Loucy (cell line): ENCODE results near the gene KLK1.

Experiments
- H2AFZ ChIP-seq: fragments of 200-600 bp; sonication (generic); 2 replicates; pipeline ENCODE4 v1.6.0; 2016; ENCODE audit warnings: antibody characterized with exemption, mild to moderate bottlenecking, low read length, moderate library complexity
- H3F3A ChIP-seq: fragments of 200-600 bp; 2 replicates; pipeline ENCODE4 v1.6.0; 2016; ENCODE audit warnings: antibody characterized with exemption, low read depth, mild to moderate bottlenecking
- H3K27me3 ChIP-seq: fragments of 200-600 bp; sonication (generic); 2 replicates; pipeline ENCODE4 v1.6.1; 2014; ENCODE audit warnings: low read length, mild to moderate bottlenecking; ENCODE audit not compliant: insufficient read depth, poor library complexity, severe bottlenecking
- H3K36me3 ChIP-seq: fragments of 200-600 bp; sonication (generic); 2 replicates; pipeline ENCODE4 v1.6.1; 2016; ENCODE audit warnings: low read length; ENCODE audit not compliant: insufficient read depth
- H3K4me1 ChIP-seq: fragments of 200-600 bp; sonication (generic); 2 replicates; pipeline ENCODE4 v1.5.1; 2014; ENCODE audit warnings: low read length, mild to moderate bottlenecking; ENCODE audit not compliant: insufficient read depth, poor library complexity, severe bottlenecking
- H3K4me2 ChIP-seq: fragments of 200-600 bp; sonication (generic); 2 replicates; pipeline ENCODE4 v1.6.0; 2014; ENCODE audit warnings: antibody characterized with exemption, low read length, low read depth, mild to moderate bottlenecking; ENCODE audit not compliant: poor library complexity, severe bottlenecking
- H3K4me3 ChIP-seq: fragments of 200-600 bp; sonication (generic); 2 replicates; pipeline ENCODE4 v1.5.1; 2014; ENCODE audit warnings: low read length, mild to moderate bottlenecking, mixed read lengths; ENCODE audit not compliant: poor library complexity, severe bottlenecking
- H3K79me2 ChIP-seq: fragments of 200-600 bp; sonication (generic); 2 replicates; pipeline ENCODE4 v1.6.1; 2014; ENCODE audit warnings: low read length; ENCODE audit not compliant: insufficient read depth
- H3K9ac ChIP-seq: fragments of 200-600 bp; sonication (generic); 2 replicates; pipeline ENCODE4 v1.6.0; 2014; ENCODE audit warnings: mild to moderate bottlenecking, low read depth, low read length, moderate library complexity; ENCODE audit not compliant: poor library complexity, severe bottlenecking
- H3K9me2 ChIP-seq: fragments of 200-600 bp; sonication (generic); replicated peaks from 2 replicates; pipeline ENCODE4 v1.6.1; 2016; ENCODE audit warnings: low read depth, low read length, mixed read lengths
- H3K9me3 ChIP-seq: fragments of 200-600 bp; sonication (generic); 2 replicates; pipeline ENCODE4 v1.6.1; 2014; ENCODE audit warnings: mild to moderate bottlenecking, antibody characterized with exemption, low read length, low read depth; ENCODE audit not compliant: insufficient read depth
- H4K20me1 ChIP-seq: fragments of 200-600 bp; sonication (generic); 2 replicates; pipeline ENCODE4 v1.6.0; 2014; ENCODE audit warnings: antibody characterized with exemption, low read length, mild to moderate bottlenecking; ENCODE audit not compliant: insufficient read depth, poor library complexity, severe bottlenecking
- CTCF ChIP-seq: fragments of 200-600 bp; sonication (generic); conservative IDR thresholded peaks from 2 replicates; pipeline ENCODE4 v1.5.1; 2014; ENCODE audit warnings: mild to moderate bottlenecking, antibody characterized with exemption, low read length
- EZH2phosphoT487 ChIP-seq: fragments of 200-600 bp; IDR thresholded peaks from 2 replicates; pipeline ENCODE4 v1.6.1; 2018; ENCODE audit warnings: antibody characterized with exemption, mild to moderate bottlenecking, moderate library complexity, borderline replicate concordance

The KLK1 gene

GRCh38 chr19:50790922-50791467 lies 32.6 kb downstream of the KLK1 start:
- TF ChIP-seq EZH2phosphoT487 (no peak), CTCF (no peak)
- H3K4me1 ChIP-seq: no peaks in the 10 kb centered on the region
- H3K9me3 ChIP-seq: no peaks in the 10 kb centered on the region
- peaks cover 10% of the 10 kb centered on the region; the same call in 1 of the 2 replicates for H3K36me3 ChIP-seq
- H3K4me3 ChIP-seq: no peak overlapping the region
- peaks cover 8% of the 10 kb centered on the region for H4K20me1 ChIP-seq
- H3K79me2 ChIP-seq: no peaks in the 10 kb centered on the region
- no peak overlapping the region for H3K9ac ChIP-seq
- H3K27me3 ChIP-seq: no peaks in the 10 kb centered on the region
- no peak overlapping the region for H2AFZ ChIP-seq
- H3K4me2 ChIP-seq: no peak overlapping the region
- H3F3A ChIP-seq: 0 out of 2 replicates have a peak, but pooled peaks cover 4% of the 10 kb centered on the region
- H3K9me2 ChIP-seq: no peaks in the 10 kb centered on the region

GRCh38 chr19:50790396-50790795 lies 33.2 kb downstream of the KLK1 start, which contains the start of gene ACP4:
ACP4 (plus strand) TSS chr19:50790415; CDS start chr19:50790415, 0 bp downstream.
- Histone ChIP-seq H2AFZ (no peak within 1 kb of the TSS), H3K79me2 (no peaks in the 10 kb centered on the region), H3K4me2 (no peak within 1 kb of the TSS), H3K36me3 (peaks cover 4% of the 10 kb centered on the region; the same call in 1 of the 2 replicates), H3K4me1 (no peaks in the 10 kb centered on the region), H3K4me3 (no peak within 1 kb of the TSS), H4K20me1 (peaks cover 5% of the 10 kb centered on the region), H3K27me3 (no peaks in the 10 kb centered on the region), H3K9ac (no peak within 1 kb of the TSS), H3K9me2 (no peaks in the 10 kb centered on the region), H3K9me3 (no peaks in the 10 kb centered on the region), H3F3A (0 out of 2 replicates have a peak, but pooled peaks cover 1% of the 10 kb centered on the region)
- TF ChIP-seq CTCF (no peak), EZH2phosphoT487 (no peak)

GRCh38 chr19:50785329-50785728 lies 38.3 kb downstream of the KLK1 start:
- Histone ChIP-seq H3K9me2 (no peaks in the 10 kb centered on the region), H3K79me2 (no peaks in the 10 kb centered on the region), H3K4me2 (no peak overlapping the region), H3K27me3 (no peaks in the 10 kb centered on the region), H3K4me3 (no peak overlapping the region), H3K36me3 (no peaks in the 10 kb centered on the region), H2AFZ (no peak overlapping the region), H3K9me3 (no peaks in the 10 kb centered on the region), H3F3A (no peaks in the 10 kb centered on the region), H3K4me1 (no peaks in the 10 kb centered on the region), H4K20me1 (no peaks in the 10 kb centered on the region), H3K9ac (no peak overlapping the region)
- TF ChIP-seq CTCF (no peak), EZH2phosphoT487 (no peak)
